ENCODE results near the gene PRSS36.

DNA sequence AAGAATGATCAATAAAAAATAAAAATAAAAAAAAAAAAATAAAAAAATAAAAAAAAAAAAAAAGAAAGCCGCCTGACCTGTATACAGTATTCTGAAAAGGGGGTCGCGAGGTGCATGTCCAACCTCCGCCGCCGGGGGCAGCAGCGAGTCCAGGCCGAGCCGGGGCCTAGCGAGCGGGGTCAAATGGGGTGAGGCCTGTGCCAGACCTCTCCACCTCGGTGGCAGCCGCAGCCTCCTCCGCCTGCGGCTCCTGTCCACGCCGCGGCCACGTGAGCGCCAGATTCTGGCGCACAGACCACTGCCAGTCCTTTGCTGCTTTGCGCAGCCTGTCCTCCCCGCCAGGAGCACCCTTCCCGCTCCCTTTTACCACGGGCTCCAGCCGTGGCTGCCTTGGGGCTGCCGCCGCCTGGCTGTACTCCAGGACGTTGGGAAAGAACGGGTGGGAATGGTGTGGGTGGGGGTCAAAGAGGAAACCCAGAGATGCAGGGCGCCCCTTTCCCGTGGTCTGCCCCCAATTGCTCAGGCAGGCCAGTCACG, 44.1 kb downstream of the PRSS36 start:
- TF ChIP-seq CTCF (IDR thresholded peaks at IDR 0.05) (peak; percentile 82 to 93 (median 88)), POLR2A (IDR thresholded peaks at IDR 0.05) (peak in 1 of 2 donors; percentile 17)
